ELF-1 (cell line): ENCODE results near the gene WASF3.

Experiments used
- DNase-seq: peaks from one replicate; pipeline ENCODE4 v3.0.0-alpha.2; 2016; ENCODE audit warnings: low read depth, low spot score

WASF3 gene

GRCh38 chr13:26557393-26558073, at the start of gene WASF3:
Gene WASF3 (plus strand): TSS chr13:26557683. CDS start chr13:26642271, 84,588 bp downstream.
- peak; percentile 97 for DNase-seq

GRCh38 chr13:26508885-26509284, 48.6 kb upstream of the WASF3 start:
- no peak for DNase-seq

- DNase-seq = no peak
Measured at GRCh38 chr13:26509491-26509890, 48.0 kb upstream of the WASF3 start.

- DNase-seq = no peak
Measured at GRCh38 chr13:26513931-26514330, 43.6 kb upstream of the WASF3 start.

- peak; percentile 52 for DNase-seq
Measured at GRCh38 chr13:26515721-26516120, 41.8 kb upstream of the WASF3 start.

GRCh38 chr13:26517936-26518335, 39.5 kb upstream of the WASF3 start:
- DNase-seq = no peak

GRCh38 chr13:26518451-26518959, 39.0 kb upstream of the WASF3 start:
- peak; percentile 51 for DNase-seq

- no peak for DNase-seq
Measured at GRCh38 chr13:26522571-26522970, 34.9 kb upstream of the WASF3 start.

GRCh38 chr13:26523007-26523406, 34.5 kb upstream of the WASF3 start:
- DNase-seq = no peak

- DNase-seq = no peak
Measured at GRCh38 chr13:26525528-26525927, 32.0 kb upstream of the WASF3 start.

GRCh38 chr13:26526702-26527216, 30.7 kb upstream of the WASF3 start:
- DNase-seq = no peak

GRCh38 chr13:26528527-26528926, 29.0 kb upstream of the WASF3 start:
- DNase-seq = no peak

- peak; percentile 63 for DNase-seq
Measured at GRCh38 chr13:26529441-26529840, 28.0 kb upstream of the WASF3 start.

- no peak for DNase-seq
Measured at GRCh38 chr13:26531742-26532141, 25.7 kb upstream of the WASF3 start.

- no peak for DNase-seq
Measured at GRCh38 chr13:26534036-26534726, 23.3 kb upstream of the WASF3 start.

GRCh38 chr13:26538363-26539317, 18.8 kb upstream of the WASF3 start:
- no peak for DNase-seq

GRCh38 chr13:26539738-26540292, 17.7 kb upstream of the WASF3 start:
- no peak for DNase-seq

GRCh38 chr13:26540334-26540733, 17.1 kb upstream of the WASF3 start:
- no peak for DNase-seq

- DNase-seq = no peak
Measured at GRCh38 chr13:26541041-26541440, 16.4 kb upstream of the WASF3 start.

- DNase-seq = no peak
Measured at GRCh38 chr13:26541678-26542568, 15.6 kb upstream of the WASF3 start.
